Stimulated activated CD4-positive, alpha-beta T cell treated with anti-CD3 and anti-CD28 coated beads, TNF-alpha, amount 100 ng/mL, for 4 hours (primary cell): ENCODE measurements around the gene NPAT.
"Not testable (repeated sequence)": the region's sequence is repeated elsewhere in the genome, so short reads cannot be mapped to it uniquely, and the experiment has no call there.

ENCODE experiments used
- DNase-seq, 3 experiments: peaks; one replicate each; pipeline ENCODE4 v3.0.0-alpha.2; 2020; ENCODE audit warnings: low read depth in 3 of 3

Gene NPAT

GRCh38 chr11:108218912-108219783 is 3.3 kb downstream of the NPAT start:
- DNase-seq, result no peak

- DNase-seq, result no peak
These were observed 4.0 kb downstream of the NPAT start for GRCh38 chr11:108218455-108218854.

- no peak for DNase-seq
These were observed 5.5 kb downstream of the NPAT start for GRCh38 chr11:108216988-108217387.

GRCh38 chr11:108213784-108214183 is 8.7 kb downstream of the NPAT start:
- no peak for DNase-seq

GRCh38 chr11:108210441-108210840 is 12.0 kb downstream of the NPAT start:
- no peak for DNase-seq

GRCh38 chr11:108207683-108208060 is 14.8 kb downstream of the NPAT start:
- no peak for DNase-seq

GRCh38 chr11:108206969-108207682 is 15.3 kb downstream of the NPAT start:
- no peak for DNase-seq

- DNase-seq, result no peak
These were observed 16.3 kb downstream of the NPAT start for GRCh38 chr11:108206171-108206570.

GRCh38 chr11:108204929-108205499 is 17.4 kb downstream of the NPAT start:
- DNase-seq, result no peak

- DNase-seq, result no peak
These were observed 18.1 kb downstream of the NPAT start for GRCh38 chr11:108204376-108204775.

GRCh38 chr11:108203075-108203474 is 19.4 kb downstream of the NPAT start:
- no peak for DNase-seq

GRCh38 chr11:108199446-108200321 is 22.8 kb downstream of the NPAT start:
- DNase-seq, result peak in 2 of 3 experiments; percentile 34 to 43

GRCh38 chr11:108198833-108199232 is 23.6 kb downstream of the NPAT start:
- DNase-seq, result no peak

GRCh38 chr11:108197351-108197750 is 25.1 kb downstream of the NPAT start:
- no peak for DNase-seq

GRCh38 chr11:108196901-108197300 is 25.5 kb downstream of the NPAT start:
- no peak for DNase-seq

GRCh38 chr11:108193725-108194124 is 28.7 kb downstream of the NPAT start:
- no peak for DNase-seq

- no peak for DNase-seq
These were observed 44.9 kb downstream of the NPAT start for GRCh38 chr11:108177570-108177969.

- no peak for DNase-seq
These were observed 52.3 kb downstream of the NPAT start for GRCh38 chr11:108170184-108170583.

- DNase-seq, result no peak
These were observed 54.8 kb downstream of the NPAT start for GRCh38 chr11:108167624-108168023.

- not testable (repeated sequence) for DNase-seq
These were observed 59.6 kb downstream of the NPAT start for GRCh38 chr11:108162878-108163277.

- no peak for DNase-seq
These were observed 61.4 kb downstream of the NPAT start for GRCh38 chr11:108160970-108161566.
